ENCODE measurements around the gene RAB35. TPM values are rescaled to one million over a fixed set of nuclear protein-coding genes. Genes with fewer than 3 reads are reported as not detected.
A peak's percentile ranks its signal among the peaks of the same experiment; 100 is the strongest.

Gene RAB35
- total RNA-seq (56.1 TPM), polyA plus RNA-seq (ENCODE audit: insufficient read depth, low read depth, low replicate concordance) (23.2 TPM)
- long read RNA-seq, donor 1, transcript RAB35-201 (6 exons, 2,945 nt): major isoform, 9 of 21 reads
- long read RNA-seq, donor 1, partial matches to known transcripts: 11 of 21 reads
- long read RNA-seq, donor 1, other reads (novel, unspliced or antisense): 0 of 21 reads
- long read RNA-seq, donor 2, transcript RAB35-201 (6 exons, 2,945 nt): major isoform, 6 of 14 reads
- long read RNA-seq, donor 2, partial matches to known transcripts: 7 of 14 reads
- long read RNA-seq, donor 2, other reads (novel, unspliced or antisense): 0 of 14 reads
- long read RNA-seq, donor 3, transcript RAB35-201 (6 exons, 2,945 nt): major isoform, 16 of 17 reads
- long read RNA-seq, donor 3, partial matches to known transcripts: 0 of 17 reads
- long read RNA-seq, donor 3, other reads (novel, unspliced or antisense): 0 of 17 reads
- long read RNA-seq, donor 4, transcript RAB35-201 (6 exons, 2,945 nt): major isoform, 15 of 18 reads
- long read RNA-seq, donor 4, partial matches to known transcripts: 0 of 18 reads
- long read RNA-seq, donor 4, other reads (novel, unspliced or antisense): 0 of 18 reads
- long read RNA-seq, donor 5, partial matches to known transcripts: 0 of 1 reads
- long read RNA-seq, donor 5, other reads (novel, unspliced or antisense): 0 of 1 reads
- long read RNA-seq, donor 6, transcript RAB35-201 (6 exons, 2,945 nt): major isoform, 6 of 6 reads
- long read RNA-seq, donor 6, partial matches to known transcripts: 0 of 6 reads
- long read RNA-seq, donor 6, other reads (novel, unspliced or antisense): 0 of 6 reads
- long read RNA-seq, donor 7, transcript RAB35-201 (6 exons, 2,945 nt): major isoform, 12 of 19 reads
- long read RNA-seq, donor 7, partial matches to known transcripts: 1 of 19 reads
- long read RNA-seq, donor 7, other reads (novel, unspliced or antisense): 5 of 19 reads
- long read RNA-seq, donor 8, transcript RAB35-201 (6 exons, 2,945 nt): major isoform, 9 of 23 reads
- long read RNA-seq, donor 8, partial matches to known transcripts: 13 of 23 reads
- long read RNA-seq, donor 8, other reads (novel, unspliced or antisense): 0 of 23 reads
- long read RNA-seq, donor 9, transcript RAB35-201 (6 exons, 2,945 nt): major isoform, 6 of 14 reads
- long read RNA-seq, donor 9, partial matches to known transcripts: 7 of 14 reads
- long read RNA-seq, donor 9, other reads (novel, unspliced or antisense): 0 of 14 reads
- long read RNA-seq, donor 10, transcript RAB35-201 (6 exons, 2,945 nt): major isoform, 7 of 14 reads
- long read RNA-seq, donor 10, partial matches to known transcripts: 7 of 14 reads
- long read RNA-seq, donor 10, other reads (novel, unspliced or antisense): 0 of 14 reads

DNA sequence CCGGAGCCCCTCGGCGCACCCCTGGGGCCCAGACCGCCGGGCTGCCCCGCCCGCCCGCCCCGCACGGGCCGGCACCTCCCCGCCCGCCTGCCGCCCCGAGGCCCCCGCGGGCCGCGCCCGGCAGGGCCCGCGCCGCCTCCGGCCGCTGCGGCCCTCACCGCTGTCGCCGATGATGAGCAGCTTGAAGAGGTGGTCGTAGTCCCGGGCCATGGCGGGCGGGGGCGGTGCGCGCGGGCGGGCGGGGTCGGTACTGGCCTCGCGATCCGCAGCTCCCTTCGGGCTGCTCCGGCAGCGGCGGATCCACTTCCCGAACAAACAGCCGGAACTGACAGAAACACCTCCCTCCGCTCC is at the start of gene RAB35:
Gene RAB35, minus strand, starts transcription at position 313 of the 351 bp plus-strand sequence. Its CDS starts 103 bp downstream, at position 210.
- Histone ChIP-seq H3K4me1 (ENCODE audit: control insufficient read depth in 2 of 3, insufficient read depth in 2 of 3, low read depth in 1 of 3, low read length in 3 of 3) (peaks cover 4 to 26% (median 25%) of the 10 kb centered on the region in 3 donors), H3K27me3 (ENCODE audit: control insufficient read depth, insufficient read depth, low read length) (no peaks in the 10 kb centered on the region), H3K9ac (ENCODE audit: low read length in 3 of 3) (peak within 1 kb of the TSS; percentile 68 to 98 (median 82)), H3K9me3 (ENCODE audit: control insufficient read depth in 2 of 3, insufficient read depth in 1 of 3, low read length in 3 of 3) (no peaks in the 10 kb centered on the region), H3K4me3 (ENCODE audit: low read length in 3 of 3) (peak within 1 kb of the TSS; percentile 89 to 97 (median 92)), H3K36me3 (ENCODE audit: control insufficient read depth in 2 of 3, insufficient read depth in 3 of 3, low read length in 3 of 3) (peaks cover 0 to 2% (median 0%) of the 10 kb centered on the region in 3 donors), H3K27ac (ENCODE audit: low read depth in 2 of 2, low read length in 2 of 2) (peak within 1 kb of the TSS; percentile 94 to 96)
- DNase-seq: no peak
- FAIRE-seq: no peak
- TF ChIP-seq, protein P1, sequence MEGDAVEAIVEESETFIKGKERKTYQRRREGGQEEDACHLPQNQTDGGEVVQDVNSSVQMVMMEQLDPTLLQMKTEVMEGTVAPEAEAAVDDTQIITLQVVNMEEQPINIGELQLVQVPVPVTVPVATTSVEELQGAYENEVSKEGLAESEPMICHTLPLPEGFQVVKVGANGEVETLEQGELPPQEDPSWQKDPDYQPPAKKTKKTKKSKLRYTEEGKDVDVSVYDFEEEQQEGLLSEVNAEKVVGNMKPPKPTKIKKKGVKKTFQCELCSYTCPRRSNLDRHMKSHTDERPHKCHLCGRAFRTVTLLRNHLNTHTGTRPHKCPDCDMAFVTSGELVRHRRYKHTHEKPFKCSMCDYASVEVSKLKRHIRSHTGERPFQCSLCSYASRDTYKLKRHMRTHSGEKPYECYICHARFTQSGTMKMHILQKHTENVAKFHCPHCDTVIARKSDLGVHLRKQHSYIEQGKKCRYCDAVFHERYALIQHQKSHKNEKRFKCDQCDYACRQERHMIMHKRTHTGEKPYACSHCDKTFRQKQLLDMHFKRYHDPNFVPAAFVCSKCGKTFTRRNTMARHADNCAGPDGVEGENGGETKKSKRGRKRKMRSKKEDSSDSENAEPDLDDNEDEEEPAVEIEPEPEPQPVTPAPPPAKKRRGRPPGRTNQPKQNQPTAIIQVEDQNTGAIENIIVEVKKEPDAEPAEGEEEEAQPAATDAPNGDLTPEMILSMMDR (IDR thresholded peaks at IDR 0.05; ENCODE audit: borderline replicate concordance, extremely low read depth, insufficient read depth): no peak
- intact Hi-C loops (cut with DNase I): no loop called here

DNA sequence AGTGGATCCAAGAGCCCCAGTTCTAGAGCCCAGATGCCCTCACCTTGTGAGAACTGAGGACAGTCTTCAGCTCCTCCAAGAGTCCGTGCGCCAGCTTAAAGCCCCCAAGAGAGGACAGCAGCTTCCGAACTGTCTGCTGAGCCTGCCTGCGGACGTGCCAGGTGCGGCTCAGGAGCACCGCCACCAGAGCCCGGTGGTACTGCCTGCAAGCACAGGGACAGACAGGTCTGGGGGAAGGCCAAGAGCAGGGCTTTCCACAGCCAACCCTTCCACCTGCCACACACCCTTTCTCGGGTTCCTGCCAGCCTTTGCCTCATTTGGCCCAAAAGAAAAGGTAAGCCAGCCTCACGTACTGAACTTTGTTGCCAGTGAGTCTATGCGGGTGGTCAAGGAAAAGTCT is 47.7 kb upstream of the RAB35 start:
- FAIRE-seq (no peak), DNase-seq (no peak)
- H3K9ac ChIP-seq (ENCODE audit: low read length in 3 of 3): no peak overlapping the region
- TF ChIP-seq, protein P1 (IDR thresholded peaks at IDR 0.05; ENCODE audit: borderline replicate concordance, extremely low read depth, insufficient read depth): no peak
- no peak overlapping the region for H3K27ac ChIP-seq (ENCODE audit: low read depth in 2 of 2, low read length in 2 of 2)
- H3K27me3 ChIP-seq (ENCODE audit: control insufficient read depth, insufficient read depth, low read length): no peaks in the 10 kb centered on the region
- H3K9me3 ChIP-seq (ENCODE audit: control insufficient read depth in 2 of 3, insufficient read depth in 1 of 3, low read length in 3 of 3): no peaks in the 10 kb centered on the region
- peaks cover 6 to 62% (median 45%) of the 10 kb centered on the region in 3 donors for H3K36me3 ChIP-seq (ENCODE audit: control insufficient read depth in 2 of 3, insufficient read depth in 3 of 3, low read length in 3 of 3)
- no peak overlapping the region for H3K4me3 ChIP-seq (ENCODE audit: low read length in 3 of 3)
- intact Hi-C loops (cut with DNase I): no loop called here
- no peaks in the 10 kb centered on the region for H3K4me1 ChIP-seq (ENCODE audit: control insufficient read depth in 2 of 3, insufficient read depth in 2 of 3, low read depth in 1 of 3, low read length in 3 of 3)

DNA sequence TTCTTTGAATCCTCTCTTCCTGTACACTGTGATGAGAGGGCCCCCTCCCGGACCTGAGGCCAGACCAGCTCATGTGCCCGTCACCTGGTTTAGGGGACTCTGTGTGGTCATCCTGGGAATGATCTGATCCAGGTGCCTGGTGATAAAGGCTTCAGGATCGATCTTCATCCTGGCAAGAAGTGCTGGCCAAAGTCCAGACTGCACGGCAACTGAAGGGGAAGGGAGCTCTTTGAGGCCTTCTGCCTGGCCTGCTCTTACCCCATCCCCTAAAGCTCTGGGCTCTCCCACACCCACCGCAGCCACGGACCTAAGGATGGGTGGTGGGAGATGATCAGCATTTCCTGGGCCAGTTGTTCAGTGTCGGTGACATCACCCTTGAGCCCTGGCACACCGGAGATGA is 46.2 kb upstream of the RAB35 start:
- Histone ChIP-seq H3K36me3 (ENCODE audit: control insufficient read depth in 2 of 3, insufficient read depth in 3 of 3, low read length in 3 of 3) (peaks cover 2 to 65% (median 48%) of the 10 kb centered on the region in 3 donors), H3K4me3 (ENCODE audit: low read length in 3 of 3) (no peak overlapping the region), H3K9ac (ENCODE audit: low read length in 3 of 3) (no peak overlapping the region), H3K9me3 (ENCODE audit: control insufficient read depth in 2 of 3, insufficient read depth in 1 of 3, low read length in 3 of 3) (no peaks in the 10 kb centered on the region), H3K27ac (ENCODE audit: low read depth in 2 of 2, low read length in 2 of 2) (no peak overlapping the region), H3K4me1 (ENCODE audit: control insufficient read depth in 2 of 3, insufficient read depth in 2 of 3, low read depth in 1 of 3, low read length in 3 of 3) (no peaks in the 10 kb centered on the region), H3K27me3 (ENCODE audit: control insufficient read depth, insufficient read depth, low read length) (no peaks in the 10 kb centered on the region)
- intact Hi-C loops (cut with DNase I): no loop called here
- TF ChIP-seq, protein P1 (IDR thresholded peaks at IDR 0.05; ENCODE audit: borderline replicate concordance, extremely low read depth, insufficient read depth): no peak
- DNase-seq: no peak
- FAIRE-seq: no peak
